Activated naive CD4-positive, alpha-beta T cell treated with anti-CD3 and anti-CD28 coated beads, Interleukin-2, amount 50 U/mL, for 16 hours (primary cell): ENCODE data around the gene CLN6.
"Not testable (repeated sequence)": the region's sequence is repeated elsewhere in the genome, so short reads cannot be mapped to it uniquely, and the experiment has no call there.

Source experiments
- DNase-seq: peaks from one replicate; pipeline ENCODE4 v3.0.0-alpha.2; 2020

The CLN6 gene

GRCh38 chr15:68186671-68187397, 42.7 kb downstream of the CLN6 start:
- DNase-seq, result no peak

GRCh38 chr15:68184616-68185480, 44.7 kb downstream of the CLN6 start:
- no peak for DNase-seq

- no peak for DNase-seq
These were observed 45.8 kb downstream of the CLN6 start for GRCh38 chr15:68183616-68184315.

GRCh38 chr15:68177742-68178141, 51.8 kb downstream of the CLN6 start:
- DNase-seq, result no peak

- DNase-seq, result no peak
These were observed 52.9 kb downstream of the CLN6 start for GRCh38 chr15:68176601-68177000.

GRCh38 chr15:68175526-68175925, 54.0 kb downstream of the CLN6 start:
- no peak for DNase-seq

GRCh38 chr15:68173119-68173518, 56.4 kb downstream of the CLN6 start:
- no peak for DNase-seq

- DNase-seq, result not testable (repeated sequence)
These were observed 57.5 kb downstream of the CLN6 start for GRCh38 chr15:68172037-68172436.

GRCh38 chr15:68166847-68167246, 62.7 kb downstream of the CLN6 start:
- no peak for DNase-seq

- no peak for DNase-seq
These were observed 66.3 kb downstream of the CLN6 start for GRCh38 chr15:68163191-68163590.

GRCh38 chr15:68158046-68158628, 71.4 kb downstream of the CLN6 start:
- no peak for DNase-seq

- no peak for DNase-seq
These were observed 72.5 kb downstream of the CLN6 start for GRCh38 chr15:68157074-68157473.
